Fibroblast of peridontal ligament (primary cell): Measurements from ENCODE around the gene DHH.
A peak's percentile ranks its signal among the peaks of the same experiment; 100 is the strongest.

Experiments
- DNase-seq: peaks from one replicate; pipeline ENCODE4 v3.0.0-alpha.2; 2010; ENCODE audit errors: extremely low read depth

DHH gene

GRCh38 chr12:49050507-49051372 is 43.9 kb downstream of the DHH start:
- DNase-seq: no peak

- DNase-seq: peak; percentile 27
Observed at GRCh38 chr12:49049566-49050224, 44.9 kb downstream of the DHH start.

GRCh38 chr12:49048953-49049352 is 45.6 kb downstream of the DHH start:
- no peak for DNase-seq

GRCh38 chr12:49046129-49046895 is 48.3 kb downstream of the DHH start:
- no peak for DNase-seq

- no peak for DNase-seq
Observed at GRCh38 chr12:49044660-49045059, 49.9 kb downstream of the DHH start.

GRCh38 chr12:49043856-49044258 is 50.7 kb downstream of the DHH start:
- DNase-seq: peak; percentile 44

GRCh38 chr12:49043241-49043640 is 51.4 kb downstream of the DHH start:
- no peak for DNase-seq

- DNase-seq: no peak
Observed at GRCh38 chr12:49041881-49042484, 52.6 kb downstream of the DHH start.

GRCh38 chr12:49041036-49041880 is 53.3 kb downstream of the DHH start:
- DNase-seq: no peak

- no peak for DNase-seq
Observed at GRCh38 chr12:49040364-49040855, 54.2 kb downstream of the DHH start.

- no peak for DNase-seq
Observed at GRCh38 chr12:49039421-49040363, 54.9 kb downstream of the DHH start.

GRCh38 chr12:49038291-49038955 is 56.2 kb downstream of the DHH start:
- no peak for DNase-seq

GRCh38 chr12:49037947-49038237 is 56.7 kb downstream of the DHH start:
- no peak for DNase-seq

- no peak for DNase-seq
Observed at GRCh38 chr12:49037111-49037946, 57.3 kb downstream of the DHH start.
